ENCODE results near the gene NCR1.
"Not testable (repeated sequence)": the region's sequence is repeated elsewhere in the genome, so short reads cannot be mapped to it uniquely, and the experiment has no call there.

The NCR1 gene, protein sequence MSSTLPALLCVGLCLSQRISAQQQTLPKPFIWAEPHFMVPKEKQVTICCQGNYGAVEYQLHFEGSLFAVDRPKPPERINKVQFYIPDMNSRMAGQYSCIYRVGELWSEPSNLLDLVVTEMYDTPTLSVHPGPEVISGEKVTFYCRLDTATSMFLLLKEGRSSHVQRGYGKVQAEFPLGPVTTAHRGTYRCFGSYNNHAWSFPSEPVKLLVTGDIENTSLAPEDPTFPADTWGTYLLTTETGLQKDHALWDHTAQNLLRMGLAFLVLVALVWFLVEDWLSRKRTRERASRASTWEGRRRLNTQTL

GRCh38 chr19:54905803-54906511 is at the start of gene NCR1:
NCR1 (plus strand) TSS chr19:54906148; CDS start chr19:54906188, 40 bp downstream.
- no peak for DNase-seq (ENCODE audit: low read depth)

GRCh38 chr19:54858476-54858875 is 47.5 kb upstream of the NCR1 start:
- not testable (repeated sequence) for DNase-seq (ENCODE audit: low read depth)

- DNase-seq (ENCODE audit: low read depth) = not testable (repeated sequence)
Measured at GRCh38 chr19:54859421-54859820, 46.5 kb upstream of the NCR1 start.

GRCh38 chr19:54863459-54863858 is 42.5 kb upstream of the NCR1 start:
- DNase-seq (ENCODE audit: low read depth) = not testable (repeated sequence)

- no peak for DNase-seq (ENCODE audit: low read depth)
Measured at GRCh38 chr19:54871696-54872095, 34.3 kb upstream of the NCR1 start.

GRCh38 chr19:54873990-54874389 is 32.0 kb upstream of the NCR1 start, which contains the start of gene FCAR:
FCAR (plus strand) TSS chr19:54874235; CDS start chr19:54874290, 55 bp downstream.
- DNase-seq (ENCODE audit: low read depth) = no peak

DNA sequence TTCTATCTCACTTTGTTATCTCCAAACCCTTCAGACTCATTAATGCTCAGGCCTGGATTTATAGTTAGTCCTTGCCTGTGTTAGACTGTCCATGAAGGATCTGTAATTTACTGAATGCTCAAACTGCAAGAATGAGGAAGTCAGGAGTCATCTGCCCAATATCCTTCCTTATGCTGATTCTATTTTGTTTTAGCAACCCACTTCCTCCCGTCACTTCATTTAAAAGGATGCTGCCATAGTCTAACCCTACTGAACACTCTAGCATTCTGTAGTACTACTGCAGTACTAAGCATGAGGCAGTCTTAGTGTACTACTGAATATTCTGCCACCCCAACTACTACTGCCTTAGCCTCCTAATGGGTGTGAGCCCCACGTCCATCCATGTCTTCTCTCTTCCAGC is 30.4 kb upstream of the NCR1 start:
- no peak for DNase-seq (ENCODE audit: low read depth)

DNA sequence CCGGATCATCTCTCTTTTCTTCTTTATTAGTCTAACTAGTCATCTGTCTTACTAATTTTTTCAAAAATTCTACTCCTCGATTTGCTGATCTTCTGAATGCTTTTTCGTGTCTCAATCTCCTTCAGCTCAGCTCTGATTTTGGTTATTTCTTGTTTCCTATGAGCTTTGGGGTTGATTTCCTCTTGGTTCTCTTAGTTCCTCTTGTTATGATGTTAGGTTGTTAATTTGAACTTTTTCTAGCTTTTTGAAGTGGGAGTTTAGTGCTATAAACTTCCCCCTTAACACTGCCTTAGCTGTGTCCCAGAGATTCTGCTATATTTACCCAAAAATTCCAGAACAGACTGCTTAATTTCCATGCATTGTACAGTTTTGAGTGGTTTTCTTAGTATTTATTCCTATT is 28.5 kb upstream of the NCR1 start:
- no peak for DNase-seq (ENCODE audit: low read depth)

GRCh38 chr19:54881884-54882283 is 24.1 kb upstream of the NCR1 start:
- no peak for DNase-seq (ENCODE audit: low read depth)

GRCh38 chr19:54882758-54883157 is 23.2 kb upstream of the NCR1 start:
- DNase-seq (ENCODE audit: low read depth) = no peak

DNA sequence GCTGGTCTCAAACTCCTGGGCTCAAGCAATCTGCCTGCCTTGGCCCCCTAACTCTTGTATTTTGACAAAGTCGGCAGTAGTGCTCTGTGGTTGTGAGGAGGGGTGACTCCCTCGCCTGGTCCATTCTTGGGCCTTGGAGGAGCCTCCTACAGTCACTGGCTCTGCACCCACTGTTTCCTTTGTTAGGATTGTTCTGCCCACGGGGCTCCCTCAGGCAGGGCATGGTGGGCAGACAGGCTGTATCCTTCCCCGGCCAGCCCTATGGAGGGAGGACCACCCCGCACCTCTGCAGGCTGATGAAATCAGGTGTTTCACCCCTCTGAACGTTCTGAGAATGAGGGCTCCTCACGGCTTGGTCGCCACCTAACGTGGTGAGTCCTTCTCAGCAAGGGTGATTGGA is 22.7 kb upstream of the NCR1 start:
- DNase-seq (ENCODE audit: low read depth) = no peak

- DNase-seq (ENCODE audit: low read depth) = no peak
Measured at GRCh38 chr19:54888239-54888638, 17.7 kb upstream of the NCR1 start.

GRCh38 chr19:54889566-54889965 is 16.4 kb upstream of the NCR1 start:
- no peak for DNase-seq (ENCODE audit: low read depth)

GRCh38 chr19:54893406-54893805 is 12.5 kb upstream of the NCR1 start:
- DNase-seq (ENCODE audit: low read depth) = no peak

- not testable (repeated sequence) for DNase-seq (ENCODE audit: low read depth)
Measured at GRCh38 chr19:54894106-54894505, 11.8 kb upstream of the NCR1 start.

GRCh38 chr19:54896036-54896435 is 9.9 kb upstream of the NCR1 start:
- no peak for DNase-seq (ENCODE audit: low read depth)

DNA sequence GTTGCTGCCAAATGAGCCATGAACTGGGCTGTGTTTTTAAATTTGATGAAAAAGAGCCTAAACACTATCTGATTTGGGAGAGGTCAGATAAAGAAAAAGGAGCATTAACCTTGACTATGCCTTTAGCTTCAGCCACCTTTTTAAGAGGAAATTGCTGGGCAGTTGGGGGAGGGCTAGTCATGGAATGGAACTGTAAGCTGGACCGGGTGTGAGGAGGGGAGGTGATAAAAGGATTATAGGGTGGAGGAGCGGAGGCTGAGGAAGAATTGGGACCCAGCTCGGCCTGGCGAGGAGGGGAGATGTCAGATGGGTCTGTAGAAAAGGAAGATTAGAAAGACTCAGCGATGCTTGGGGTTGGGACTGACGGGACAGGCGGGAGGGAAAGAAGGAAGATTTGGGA is 7.3 kb upstream of the NCR1 start:
- not testable (repeated sequence) for DNase-seq (ENCODE audit: low read depth)

GRCh38 chr19:54899646-54900045 is 6.3 kb upstream of the NCR1 start:
- not testable (repeated sequence) for DNase-seq (ENCODE audit: low read depth)

- DNase-seq (ENCODE audit: low read depth) = not testable (repeated sequence)
Measured at GRCh38 chr19:54901153-54901552, 4.8 kb upstream of the NCR1 start.

GRCh38 chr19:54902061-54902460 is 3.9 kb upstream of the NCR1 start:
- no peak for DNase-seq (ENCODE audit: low read depth)

DNA sequence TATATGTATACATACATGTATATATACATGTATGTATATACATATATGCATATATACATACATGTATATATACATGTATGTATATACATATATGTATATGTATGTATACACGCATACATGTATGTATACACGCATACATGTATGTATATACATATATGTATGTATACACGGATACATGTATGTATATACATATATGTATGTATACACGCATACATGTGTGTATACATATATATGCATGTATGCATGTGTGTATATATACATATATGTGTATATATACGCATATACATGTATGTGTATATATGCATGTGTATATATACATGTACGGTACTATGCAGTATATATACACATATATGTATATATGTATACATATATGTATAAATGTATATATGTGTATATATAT is 2.6 kb upstream of the NCR1 start:
- DNase-seq (ENCODE audit: low read depth) = no peak

GRCh38 chr19:54904261-54904660 is 1.7 kb upstream of the NCR1 start:
- not testable (repeated sequence) for DNase-seq (ENCODE audit: low read depth)

DNA sequence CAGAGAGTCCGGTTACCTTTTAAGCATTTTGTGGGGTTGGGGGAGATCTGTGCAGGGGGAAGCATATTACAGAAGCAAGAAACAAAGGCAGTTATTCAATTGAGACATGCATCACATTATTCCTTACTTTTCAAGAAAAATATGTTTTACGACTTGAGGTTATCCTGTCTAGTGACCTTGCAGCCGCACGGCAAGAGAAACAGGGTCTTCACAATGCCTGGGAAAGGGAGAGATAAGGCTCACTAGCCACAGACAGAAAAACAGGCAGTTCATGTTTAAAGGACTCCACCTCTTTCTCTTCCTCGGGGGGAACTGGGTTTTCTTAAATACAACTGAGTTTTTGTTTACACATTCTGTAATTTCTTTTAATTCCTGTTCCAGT is 536 bp upstream of the NCR1 start:
- no peak for DNase-seq (ENCODE audit: low read depth)

DNA sequence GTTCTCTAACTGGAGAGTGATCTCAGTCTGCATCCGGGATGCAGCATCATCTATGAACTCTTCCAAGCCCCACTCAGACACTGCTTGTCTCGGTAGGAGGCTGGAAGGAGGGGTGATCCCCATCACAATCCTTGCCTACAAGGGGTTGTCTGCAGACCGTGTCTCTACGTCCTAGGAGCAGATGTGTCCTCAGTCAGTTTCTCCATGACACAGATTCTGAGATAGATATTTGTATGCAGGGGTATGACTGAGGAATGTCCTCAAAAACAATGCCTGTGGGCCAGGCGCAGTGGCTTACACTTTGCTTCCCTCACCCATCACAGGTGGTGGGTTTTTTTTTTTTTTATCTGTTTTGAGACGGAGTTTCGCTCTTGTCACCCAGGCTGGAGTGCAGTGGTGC is 871 bp downstream of the NCR1 start:
- DNase-seq (ENCODE audit: low read depth) = no peak
